ENCODE data around the gene ABI3. TPM values are rescaled to one million over a fixed set of nuclear protein-coding genes. Genes with fewer than 3 reads are reported as not detected.
A peak's percentile ranks its signal among the peaks of the same experiment; 100 is the strongest.

ABI3 gene
- total and polyA plus RNA-seq, 9 of the 15 experiments (the other 6 are each of a cell fraction or from before 2014, with no cell fraction given), result not detected

- TF ChIP-seq ZNF398 (CRISPR knock-in tag; IDR thresholded peaks at IDR 0.05) (no peak), KAT7 (CRISPR knock-in tag; IDR thresholded peaks at IDR 0.05; ENCODE audit: borderline replicate concordance) (no peak), ZC3H8 (IDR thresholded peaks at IDR 0.05) (no peak), SIX5 (IDR thresholded peaks at IDR 0.05; ENCODE audit: borderline replicate concordance in 1 of 2, insufficient read depth in 1 of 2, low read depth in 1 of 2, low read length in 2 of 2) (no peak), HDAC8 (tag; IDR thresholded peaks at IDR 0.05) (no peak), CBX2 (IDR thresholded peaks at IDR 0.05; ENCODE audit: insufficient read depth, low read length, poor library complexity, severe bottlenecking) (no peak), NCOA1 (IDR thresholded peaks at IDR 0.05; ENCODE audit: low read depth) (no peak), SMAD4 (CRISPR knock-in tag; conservative IDR thresholded peaks at IDR 0.05) (no peak), E2F6 (IDR thresholded peaks at IDR 0.05; ENCODE audit: borderline replicate concordance in 1 of 2, extremely low read depth in 1 of 2, insufficient read depth in 1 of 2, insufficient read length in 1 of 2, low read depth in 1 of 2, low read length in 1 of 2, poor library complexity in 1 of 2, severe bottlenecking in 1 of 2) (no peak), ZNF511 (CRISPR knock-in tag; IDR thresholded peaks at IDR 0.05) (no peak), STAT6 (CRISPR knock-in tag; IDR thresholded peaks at IDR 0.05) (no peak), C11orf30 (IDR thresholded peaks at IDR 0.05; ENCODE audit: low read depth) (peak; percentile 97), TAF1 (IDR thresholded peaks at IDR 0.05; ENCODE audit: control insufficient read depth, extremely low read depth, insufficient read depth, low read length, severe bottlenecking) (no peak), JUND (IDR thresholded peaks at IDR 0.05; ENCODE audit: borderline replicate concordance, low read depth, low read length) (peak; percentile 60; the same call in 1 of the 2 replicates), JUND (tag; IDR thresholded peaks at IDR 0.05; ENCODE audit: borderline replicate concordance, low read depth, low read length) (peak; percentile 57; the same call in 2 of the 3 replicates), RFX5 (IDR thresholded peaks at IDR 0.05; ENCODE audit: low read depth, low read length) (no peak), TFE3 (CRISPR knock-in tag; IDR thresholded peaks at IDR 0.05) (no peak)
Measured at GRCh38 chr17:49252148-49252695, 41.7 kb downstream of the ABI3 start (continued).

Measured in K562 (cell line).